Caco-2 (cell line): Measurements from ENCODE around the gene SYNJ1. TPM values are rescaled to one million over a fixed set of nuclear protein-coding genes. Genes with fewer than 3 reads are reported as not detected.

Source experiments
- BruUV-seq: library from RNA; stranded (reverse); fragments of 400-500 nt; replicated peaks from 2 replicates; lab custom pipeline; 2021; lab: Mats Ljungman, UMichigan
- CTCF ChIA-PET: fragments of 300-600 bp; sonication (Branson Sonifier 250); formaldehyde crosslinking; loops from one replicate; lab custom pipeline; 2022; ENCODE audit warnings: antibody characterized with exemption; lab: Charles Lee
- POLR2A ChIA-PET: fragments of 300-600 bp; sonication (Branson Sonifier 250); formaldehyde crosslinking; loops from one replicate; lab custom pipeline; 2022; ENCODE audit warnings: antibody characterized with exemption; lab: Charles Lee
- DNase-seq, 2 experiments: peaks; one replicate each; pipeline versions ENCODE4 v3.0.0 to v3.0.0-alpha.2; 2020 to 2022
- H3K27me3 ChIP-seq: replicated peaks from 2 replicates; pipeline ENCODE4 v1.6.0; 2011; ENCODE audit warnings: low read length; ENCODE audit not compliant: control insufficient read depth, insufficient read depth
- H3K36me3 ChIP-seq: 2 replicates; pipeline ENCODE4 v1.5.1; 2011; ENCODE audit warnings: low read length; ENCODE audit not compliant: control insufficient read depth, insufficient read depth
- H3K4me1 ChIP-seq: fragments of 250-450 bp; sonication (Bioruptor Pico); 2 replicates; pipeline ENCODE4 v1.5.1; 2020; ENCODE audit warnings: mild to moderate bottlenecking
- H3K4me3 ChIP-seq: 2 replicates; pipeline ENCODE4 v1.5.1; 2011; ENCODE audit warnings: low read depth, mild to moderate bottlenecking, control low read depth, low read length
- H3K9me3 ChIP-seq: fragments of 250-450 bp; sonication (Bioruptor Pico); 2 replicates; pipeline ENCODE4 v1.5.1; 2020; ENCODE audit warnings: mild to moderate bottlenecking, moderate library complexity
- H3K27ac Mint-ChIP-seq: one replicate; pipeline ENCODE4 v1.8.0; 2022; ENCODE audit warnings: mixed read lengths; ENCODE audit not compliant: unreplicated experiment
- H3K27me3 Mint-ChIP-seq: one replicate; pipeline ENCODE4 v1.8.0; 2022; ENCODE audit warnings: mixed read lengths; ENCODE audit not compliant: insufficient read depth, unreplicated experiment
- H3K36me3 Mint-ChIP-seq: one replicate; pipeline ENCODE4 v1.8.0; 2022; ENCODE audit warnings: mild to moderate bottlenecking, mixed read lengths; ENCODE audit not compliant: insufficient read depth, unreplicated experiment
- H3K4me1 Mint-ChIP-seq: one replicate; pipeline ENCODE4 v1.8.0; 2022; ENCODE audit warnings: low read depth, mixed read lengths; ENCODE audit not compliant: unreplicated experiment
- H3K4me3 Mint-ChIP-seq: one replicate; pipeline ENCODE4 v1.8.0; 2022; ENCODE audit warnings: mild to moderate bottlenecking, moderate library complexity, mixed read lengths; ENCODE audit not compliant: unreplicated experiment
- H3K9me3 Mint-ChIP-seq: one replicate; pipeline ENCODE4 v1.8.0; 2022; ENCODE audit warnings: mixed read lengths; ENCODE audit not compliant: unreplicated experiment
- intact Hi-C: fragments of 100-400 bp; cut with micrococcal nuclease; formaldehyde crosslinking; loops from one replicate; pipeline ENCODE4 v1.10.0; 2022; ENCODE audit not compliant: unreplicated experiment
- total RNA-seq: library from RNA; stranded (reverse); gene quantifications from 2 replicates; pipeline ENCODE4 v1.2.3, GENCODE V29; 2022
- TF ChIP-seq, protein P1 (sequence below), 2 experiments: fragments of 200-600 bp in 1 of 2; IDR thresholded peaks; 1 replicate in 1 of 2; 2 replicates in 1 of 2; pipeline versions ENCODE4 v1.5.1 to v1.8.0; 2011 to 2022; ENCODE audit warnings: antibody characterized with exemption in 1 of 2, control low read depth in 1 of 2, inconsistent platforms in 1 of 2, low read depth in 1 of 2, low read length in 1 of 2, mild to moderate bottlenecking in 1 of 2, moderate library complexity in 1 of 2; ENCODE audit not compliant: insufficient read depth in 1 of 2, severe bottlenecking in 1 of 2, unreplicated experiment in 1 of 2

The SYNJ1 gene
- total RNA-seq, 1 experiment from 2014 or later = 8.3 TPM

DNA sequence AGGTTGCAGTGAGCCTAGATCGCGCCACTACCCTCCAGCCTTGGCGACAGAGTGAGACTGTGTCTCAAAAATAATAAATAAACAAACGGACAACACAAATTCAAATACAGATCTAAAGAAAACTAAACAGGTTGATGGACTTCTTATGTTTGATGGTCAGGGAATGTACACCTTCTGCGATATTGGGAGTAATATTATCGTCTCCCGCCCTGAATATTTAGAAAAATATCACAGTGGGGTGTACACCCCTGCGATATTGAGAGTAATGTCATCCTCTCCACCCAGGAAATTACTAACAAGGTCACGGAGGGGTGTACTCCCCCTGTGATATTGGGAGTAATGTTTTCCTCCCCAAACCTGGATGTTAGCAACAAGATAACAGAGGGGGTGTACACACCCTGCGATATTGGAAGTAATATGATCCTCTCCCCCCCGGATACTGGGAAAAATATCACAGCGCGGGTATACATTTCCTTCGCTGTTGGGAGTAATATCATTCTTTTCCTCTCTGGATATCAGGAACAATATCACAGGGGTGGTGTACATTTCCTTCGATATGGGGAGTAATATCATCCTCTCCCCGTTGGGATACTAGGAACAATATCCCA is 114.3 kb downstream of the SYNJ1 start:
- Histone ChIP-seq H3K4me1 (0 out of 2 replicates have a peak, but pooled peaks cover 6% of the 10 kb centered on the region), H3K27me3 (no peaks in the 10 kb centered on the region), H3K9me3 (no peaks in the 10 kb centered on the region), H3K4me3 (peak overlapping the region; percentile 93), H3K36me3 (no peaks in the 10 kb centered on the region)
- TF ChIP-seq, protein P1, sequence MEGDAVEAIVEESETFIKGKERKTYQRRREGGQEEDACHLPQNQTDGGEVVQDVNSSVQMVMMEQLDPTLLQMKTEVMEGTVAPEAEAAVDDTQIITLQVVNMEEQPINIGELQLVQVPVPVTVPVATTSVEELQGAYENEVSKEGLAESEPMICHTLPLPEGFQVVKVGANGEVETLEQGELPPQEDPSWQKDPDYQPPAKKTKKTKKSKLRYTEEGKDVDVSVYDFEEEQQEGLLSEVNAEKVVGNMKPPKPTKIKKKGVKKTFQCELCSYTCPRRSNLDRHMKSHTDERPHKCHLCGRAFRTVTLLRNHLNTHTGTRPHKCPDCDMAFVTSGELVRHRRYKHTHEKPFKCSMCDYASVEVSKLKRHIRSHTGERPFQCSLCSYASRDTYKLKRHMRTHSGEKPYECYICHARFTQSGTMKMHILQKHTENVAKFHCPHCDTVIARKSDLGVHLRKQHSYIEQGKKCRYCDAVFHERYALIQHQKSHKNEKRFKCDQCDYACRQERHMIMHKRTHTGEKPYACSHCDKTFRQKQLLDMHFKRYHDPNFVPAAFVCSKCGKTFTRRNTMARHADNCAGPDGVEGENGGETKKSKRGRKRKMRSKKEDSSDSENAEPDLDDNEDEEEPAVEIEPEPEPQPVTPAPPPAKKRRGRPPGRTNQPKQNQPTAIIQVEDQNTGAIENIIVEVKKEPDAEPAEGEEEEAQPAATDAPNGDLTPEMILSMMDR (IDR thresholded peaks at IDR 0.05; ENCODE audit: insufficient read depth in 1 of 2, low read depth in 1 of 2, low read length in 1 of 2, severe bottlenecking in 1 of 2, unreplicated experiment in 1 of 2) = no peak
- CTCF ChIA-PET = no interaction called here
- H3K9me3 Mint-ChIP-seq = no peaks in the 10 kb centered on the region
- intact Hi-C loops = no loop called here
- H3K27ac Mint-ChIP-seq = peak overlapping the region; percentile 98
- no peak for DNase-seq
- no TSS peak for BruUV-seq
- peaks cover 12% of the 10 kb centered on the region for H3K36me3 Mint-ChIP-seq
- peak overlapping the region; percentile 79 for H3K4me3 Mint-ChIP-seq
- POLR2A ChIA-PET = no interaction called here
- H3K4me1 Mint-ChIP-seq = no peaks in the 10 kb centered on the region
- H3K27me3 Mint-ChIP-seq = peaks cover 3% of the 10 kb centered on the region

DNA sequence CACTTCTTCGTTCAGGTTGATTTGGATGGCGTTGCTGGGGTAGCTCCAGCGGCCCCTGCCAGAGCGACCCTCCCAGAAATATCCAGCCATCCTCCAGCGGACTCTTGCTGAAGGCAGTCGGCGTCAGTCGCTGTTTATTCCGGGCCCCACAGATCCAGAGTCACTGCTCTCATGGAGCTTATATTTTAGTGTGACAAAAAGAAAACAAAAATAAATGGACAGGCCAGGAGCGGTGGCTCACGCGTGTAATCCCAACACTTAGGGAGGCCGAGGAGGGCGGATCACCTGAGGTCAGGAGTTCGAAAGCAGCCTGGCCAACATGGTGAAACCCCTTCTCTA is 114.8 kb downstream of the SYNJ1 start:
- BruUV-seq = TSS peak; percentile 84
- H3K27me3 Mint-ChIP-seq = peaks cover 3% of the 10 kb centered on the region
- intact Hi-C loops = no loop called here
- no peak for DNase-seq
- POLR2A ChIA-PET = no interaction called here
- H3K36me3 Mint-ChIP-seq = peaks cover 12% of the 10 kb centered on the region
- Histone ChIP-seq H3K27me3 (no peaks in the 10 kb centered on the region), H3K36me3 (no peaks in the 10 kb centered on the region), H3K4me3 (peak overlapping the region; percentile 93), H3K9me3 (no peaks in the 10 kb centered on the region), H3K4me1 (0 out of 2 replicates have a peak, but pooled peaks cover 6% of the 10 kb centered on the region)
- TF ChIP-seq, protein P1 (IDR thresholded peaks at IDR 0.05; ENCODE audit: insufficient read depth in 1 of 2, low read depth in 1 of 2, low read length in 1 of 2, severe bottlenecking in 1 of 2, unreplicated experiment in 1 of 2) = no peak
- CTCF ChIA-PET = interaction anchor here (2.8 kb wide), 1 partner anchor 11 kb away, joined by 18 read pairs; no protein-coding TSS in a partner anchor
- no peaks in the 10 kb centered on the region for H3K9me3 Mint-ChIP-seq
- H3K4me1 Mint-ChIP-seq = no peaks in the 10 kb centered on the region
- H3K27ac Mint-ChIP-seq = peak overlapping the region; percentile 98
- H3K4me3 Mint-ChIP-seq = peak overlapping the region; percentile 79

DNA sequence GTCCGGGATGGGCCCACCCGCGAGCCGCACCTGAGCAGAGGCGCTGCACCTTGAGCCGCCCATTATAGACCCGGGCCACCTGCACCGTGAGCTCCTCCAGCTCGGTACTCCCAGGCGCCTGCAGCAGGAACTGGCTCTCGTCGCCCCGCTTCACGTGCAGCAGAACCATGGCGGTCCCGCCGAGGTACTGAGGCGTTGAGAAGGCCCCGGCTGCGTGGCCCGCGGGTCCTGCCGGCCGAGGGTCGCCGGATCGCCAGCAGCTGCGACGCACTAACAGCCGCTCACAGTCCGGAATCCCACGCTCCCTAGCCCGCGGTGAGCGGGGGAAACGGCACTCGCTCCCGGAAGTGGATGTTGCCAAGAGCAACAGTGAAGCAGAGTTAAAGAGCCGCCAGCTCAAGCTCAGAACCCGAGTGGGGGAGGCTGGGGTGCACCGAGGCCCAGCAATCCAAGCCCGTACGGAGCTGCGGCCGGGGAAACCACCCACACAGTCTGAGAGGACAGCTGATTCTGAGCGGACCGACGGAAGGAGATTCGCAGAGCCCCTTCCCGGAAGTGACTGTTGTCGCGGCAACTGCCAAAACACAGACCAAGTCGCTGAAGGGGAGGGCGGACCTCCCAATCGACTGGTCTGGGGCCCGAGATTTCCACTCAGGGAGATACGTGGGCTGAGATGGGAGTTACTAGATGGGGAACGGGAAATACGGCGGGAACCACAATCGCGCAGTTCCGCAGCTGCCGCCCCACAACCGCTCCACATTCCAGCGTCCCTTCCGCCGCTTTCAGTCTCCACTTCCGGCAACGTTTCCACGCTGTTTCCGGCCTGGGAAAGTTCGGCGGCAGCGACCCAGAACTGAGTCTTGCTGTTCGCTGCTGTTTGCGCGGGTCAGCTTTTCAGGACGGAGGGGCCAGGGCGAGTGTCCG is 115.5 kb downstream of the SYNJ1 start, which contains the start of gene CFAP298:
TSS of gene CFAP298 (minus strand) at position 303 of the 924 bp plus-strand sequence. CDS start at position 169, 134 bp downstream.
- Mint-ChIP-seq H3K4me1 (no peaks in the 10 kb centered on the region), H3K36me3 (peaks cover 17% of the 10 kb centered on the region), H3K27ac (peak within 1 kb of the TSS; percentile 98), H3K9me3 (no peaks in the 10 kb centered on the region), H3K4me3 (peak within 1 kb of the TSS; percentile 79), H3K27me3 (peaks cover 3% of the 10 kb centered on the region)
- TF ChIP-seq, protein P1 (IDR thresholded peaks at IDR 0.05; ENCODE audit: insufficient read depth in 1 of 2, low read depth in 1 of 2, low read length in 1 of 2, severe bottlenecking in 1 of 2, unreplicated experiment in 1 of 2) = no peak
- Histone ChIP-seq H3K9me3 (no peaks in the 10 kb centered on the region), H3K36me3 (no peaks in the 10 kb centered on the region), H3K4me1 (0 out of 2 replicates have a peak, but pooled peaks cover 6% of the 10 kb centered on the region), H3K4me3 (peak within 1 kb of the TSS; percentile 93), H3K27me3 (no peaks in the 10 kb centered on the region)
- BruUV-seq = no TSS peak
- ChIA-PET POLR2A (interaction anchor here (0.6 kb wide), 2 partner anchors 113 to 115 kb away, joined by 3 to 5 read pairs; no protein-coding TSS in a partner anchor), CTCF (interaction anchor here (0.6 to 2.8 kb wide), 3 partner anchors 11 to 144 kb away, joined by 4 to 18 read pairs (median 4); no protein-coding TSS in a partner anchor)
- intact Hi-C loops = no loop called here
- peak; percentile 88 for DNase-seq
